Body of pancreas (tissue), 4 donors: Measurements from ENCODE around the gene FHOD1.

ENCODE experiments used
- CTCF ChIP-seq, 7 experiments: fragments of 450-650 bp in 4 of 7; fragments of 200-600 bp in 3 of 7; sonication (generic) in 3 of 7; IDR thresholded peaks; one replicate each; pipeline ENCODE4 v1.5.1; 2016 to 2019; ENCODE audit warnings: antibody characterized with exemption in 7 of 7
- POLR2A ChIP-seq, 3 donors: fragments of 450-650 bp; IDR thresholded peaks; one replicate each; pipeline ENCODE4 v1.6.1; 2016; ENCODE audit warnings: antibody characterized with exemption in 3 of 3, mild to moderate bottlenecking in 2 of 3

- TF ChIP-seq CTCF (IDR thresholded peaks at IDR 0.05) (no peak), POLR2A (IDR thresholded peaks at IDR 0.05) (no peak)
Measured at GRCh38 chr16:67268136-67268579, 20.9 kb upstream of the FHOD1 start.
